Measurements from ENCODE around the gene TGM1.

GRCh38 chr14:24260026-24260779 is 2.8 kb downstream of the TGM1 start:
- TF ChIP-seq CTCF (IDR thresholded peaks at IDR 0.05; ENCODE audit: poor library complexity) (no peak), EZH2 (IDR thresholded peaks at IDR 0.05; ENCODE audit: borderline replicate concordance) (no peak), EZH2phosphoT487 (IDR thresholded peaks at IDR 0.05; ENCODE audit: low read depth, severe bottlenecking, unreplicated experiment) (no peak)

Measured in hepatocyte (in vitro differentiated cells).